ENCODE measurements around the gene ANXA3.

The ANXA3 gene

DNA sequence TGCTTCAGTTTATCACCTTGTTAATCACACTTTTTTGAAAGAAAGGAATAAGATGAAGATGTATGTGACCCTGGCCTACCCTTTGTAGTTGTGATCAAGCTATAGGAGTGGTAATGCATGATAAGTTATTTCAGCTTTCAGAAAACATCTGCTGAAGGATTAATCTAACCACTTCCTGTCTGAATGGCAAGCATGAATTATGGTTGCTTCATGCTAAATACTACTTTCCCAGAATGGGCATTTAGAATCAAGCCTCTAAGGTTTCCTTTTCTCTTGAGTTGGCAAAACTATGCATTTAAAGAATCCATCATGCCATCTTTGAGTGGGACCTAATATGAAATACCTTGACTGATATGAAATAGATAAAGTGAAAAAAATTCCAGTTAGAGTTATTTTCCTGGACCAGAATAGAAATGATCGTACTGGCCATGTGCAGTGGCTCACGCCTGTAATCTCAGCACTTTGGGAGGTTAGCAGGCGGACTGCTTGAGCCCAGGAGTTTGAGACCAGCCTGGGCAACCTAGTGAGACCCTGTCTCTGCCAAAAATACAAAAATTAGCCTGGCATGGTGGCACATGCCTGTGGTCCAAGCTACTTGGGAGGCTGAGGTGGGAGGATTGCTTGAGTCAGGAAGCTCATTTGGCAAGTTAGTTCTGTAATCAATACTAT lies 59.1 kb downstream of the ANXA3 start:
- DNase-seq = peak; percentile 74
- Histone ChIP-seq H3K27me3 (replicated peaks; ENCODE audit: insufficient read depth, low read length) (no peaks in the 10 kb centered on the region), H3K9me3 (replicated peaks; ENCODE audit: insufficient read depth, low read length) (no peaks in the 10 kb centered on the region), H3F3A (ENCODE audit: insufficient read depth, low read length) (peaks cover 18% of the 10 kb centered on the region), H3K4me3 (ENCODE audit: low read length) (no peak overlapping the region), H3K27ac (ENCODE audit: low read length) (no peak overlapping the region), H3K79me2 (ENCODE audit: low read length) (no peaks in the 10 kb centered on the region), H3K9me2 (replicated peaks; ENCODE audit: insufficient read depth, low read length) (no peaks in the 10 kb centered on the region), H3K4me2 (ENCODE audit: low read depth, low read length) (peak overlapping the region; percentile 35; the same call in 1 of the 2 replicates), H4K20me1 (ENCODE audit: insufficient read depth, low read length) (no peaks in the 10 kb centered on the region), H2AFZ (ENCODE audit: low read length) (no peak overlapping the region), H3K36me3 (replicated peaks; ENCODE audit: insufficient read depth, low read length) (no peaks in the 10 kb centered on the region), H3K4me1 (ENCODE audit: low read length) (peaks cover 47% of the 10 kb centered on the region), H3K9ac (ENCODE audit: low read length) (no peak overlapping the region)
- TF ChIP-seq, protein P1, sequence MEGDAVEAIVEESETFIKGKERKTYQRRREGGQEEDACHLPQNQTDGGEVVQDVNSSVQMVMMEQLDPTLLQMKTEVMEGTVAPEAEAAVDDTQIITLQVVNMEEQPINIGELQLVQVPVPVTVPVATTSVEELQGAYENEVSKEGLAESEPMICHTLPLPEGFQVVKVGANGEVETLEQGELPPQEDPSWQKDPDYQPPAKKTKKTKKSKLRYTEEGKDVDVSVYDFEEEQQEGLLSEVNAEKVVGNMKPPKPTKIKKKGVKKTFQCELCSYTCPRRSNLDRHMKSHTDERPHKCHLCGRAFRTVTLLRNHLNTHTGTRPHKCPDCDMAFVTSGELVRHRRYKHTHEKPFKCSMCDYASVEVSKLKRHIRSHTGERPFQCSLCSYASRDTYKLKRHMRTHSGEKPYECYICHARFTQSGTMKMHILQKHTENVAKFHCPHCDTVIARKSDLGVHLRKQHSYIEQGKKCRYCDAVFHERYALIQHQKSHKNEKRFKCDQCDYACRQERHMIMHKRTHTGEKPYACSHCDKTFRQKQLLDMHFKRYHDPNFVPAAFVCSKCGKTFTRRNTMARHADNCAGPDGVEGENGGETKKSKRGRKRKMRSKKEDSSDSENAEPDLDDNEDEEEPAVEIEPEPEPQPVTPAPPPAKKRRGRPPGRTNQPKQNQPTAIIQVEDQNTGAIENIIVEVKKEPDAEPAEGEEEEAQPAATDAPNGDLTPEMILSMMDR (IDR thresholded peaks at IDR 0.05; ENCODE audit: low read length) = no peak
- TF ChIP-seq EZH2 (optimal IDR thresholded peaks at IDR 0.05; ENCODE audit: low read depth, low read length) = no peak
- TF ChIP-seq EZH2phosphoT487 (IDR thresholded peaks at IDR 0.05; ENCODE audit: low read length) = no peak

DNA sequence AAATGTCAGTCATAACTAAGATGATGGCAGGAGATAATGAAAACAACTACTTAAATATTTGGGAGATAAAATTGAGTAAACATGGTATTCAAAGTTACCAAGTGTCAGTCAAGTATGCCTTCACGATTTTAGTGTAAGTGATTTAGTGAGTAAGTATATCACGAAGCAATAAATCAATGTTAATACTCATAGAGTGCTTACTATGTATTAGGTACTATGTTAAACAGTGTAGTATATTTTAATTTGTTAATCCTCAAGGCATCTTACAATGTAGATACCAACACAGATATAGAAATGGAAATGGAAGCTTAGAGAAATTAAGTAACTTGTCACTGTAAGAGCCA lies 59.6 kb downstream of the ANXA3 start:
- DNase-seq = no peak
- no peak overlapping the region for H3K27ac ChIP-seq (ENCODE audit: low read length)
- H4K20me1 ChIP-seq (ENCODE audit: insufficient read depth, low read length) = no peaks in the 10 kb centered on the region
- no peaks in the 10 kb centered on the region for H3K36me3 ChIP-seq (replicated peaks; ENCODE audit: insufficient read depth, low read length)
- no peak overlapping the region for H3K9ac ChIP-seq (ENCODE audit: low read length)
- H3K9me3 ChIP-seq (replicated peaks; ENCODE audit: insufficient read depth, low read length) = no peaks in the 10 kb centered on the region
- TF ChIP-seq, protein P1 (IDR thresholded peaks at IDR 0.05; ENCODE audit: low read length) = no peak
- TF ChIP-seq EZH2phosphoT487 (IDR thresholded peaks at IDR 0.05; ENCODE audit: low read length) = no peak
- TF ChIP-seq EZH2 (optimal IDR thresholded peaks at IDR 0.05; ENCODE audit: low read depth, low read length) = no peak
- H3K4me2 ChIP-seq (ENCODE audit: low read depth, low read length) = no peak overlapping the region
- H3K9me2 ChIP-seq (replicated peaks; ENCODE audit: insufficient read depth, low read length) = no peaks in the 10 kb centered on the region
- no peak overlapping the region for H3K4me3 ChIP-seq (ENCODE audit: low read length)
- no peak overlapping the region for H2AFZ ChIP-seq (ENCODE audit: low read length)
- peaks cover 18% of the 10 kb centered on the region for H3F3A ChIP-seq (ENCODE audit: insufficient read depth, low read length)
- H3K79me2 ChIP-seq (ENCODE audit: low read length) = no peaks in the 10 kb centered on the region
- no peaks in the 10 kb centered on the region for H3K27me3 ChIP-seq (replicated peaks; ENCODE audit: insufficient read depth, low read length)
- H3K4me1 ChIP-seq (ENCODE audit: low read length) = peaks cover 47% of the 10 kb centered on the region

DNA sequence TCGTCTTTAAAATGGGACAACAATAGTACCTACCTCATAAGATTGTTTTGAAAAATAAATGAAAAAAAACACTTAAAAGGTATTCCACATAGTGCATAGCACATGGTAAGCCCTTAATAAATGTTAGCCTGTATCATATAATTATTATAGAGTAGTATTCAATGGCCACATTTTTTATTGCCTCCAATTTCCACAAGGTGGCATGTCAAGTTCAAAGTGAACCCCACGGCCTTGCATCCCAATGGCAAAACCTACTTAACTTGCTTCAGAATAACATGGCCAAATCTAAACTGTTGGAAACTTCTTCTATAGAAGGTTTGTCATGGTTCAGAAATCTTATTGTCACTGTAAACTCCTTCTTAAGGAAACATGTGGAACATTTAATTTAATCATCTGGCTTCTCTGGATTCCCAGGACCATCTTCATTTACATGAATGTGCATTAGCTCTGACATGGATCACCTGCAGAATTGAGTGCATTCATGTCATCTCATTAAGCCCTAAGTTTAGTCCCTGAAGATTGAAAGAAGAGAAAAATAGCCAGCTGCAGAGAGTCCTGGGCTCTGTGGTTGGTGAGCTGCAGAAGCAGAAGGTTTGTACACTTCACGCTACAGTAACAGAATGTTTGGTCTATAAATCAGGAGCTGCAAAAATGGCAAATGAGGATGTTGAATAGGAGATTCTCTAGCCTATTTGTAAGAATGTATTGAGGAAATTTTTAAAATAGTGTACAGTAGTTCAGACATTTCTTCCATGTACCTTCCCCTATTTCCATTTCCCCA lies 61.0 kb downstream of the ANXA3 start:
- no peaks in the 10 kb centered on the region for H3K9me2 ChIP-seq (replicated peaks; ENCODE audit: insufficient read depth, low read length)
- peaks cover 18% of the 10 kb centered on the region for H3F3A ChIP-seq (ENCODE audit: insufficient read depth, low read length)
- no peak overlapping the region for H3K9ac ChIP-seq (ENCODE audit: low read length)
- peaks cover 47% of the 10 kb centered on the region for H3K4me1 ChIP-seq (ENCODE audit: low read length)
- no peaks in the 10 kb centered on the region for H3K27me3 ChIP-seq (replicated peaks; ENCODE audit: insufficient read depth, low read length)
- no peak overlapping the region for H3K27ac ChIP-seq (ENCODE audit: low read length)
- no peak overlapping the region for H3K4me3 ChIP-seq (ENCODE audit: low read length)
- peak overlapping the region; percentile 83 for H3K4me2 ChIP-seq (ENCODE audit: low read depth, low read length)
- DNase-seq = peak; percentile 63
- no peaks in the 10 kb centered on the region for H3K9me3 ChIP-seq (replicated peaks; ENCODE audit: insufficient read depth, low read length)
- no peak overlapping the region for H2AFZ ChIP-seq (ENCODE audit: low read length)
- TF ChIP-seq EZH2phosphoT487 (IDR thresholded peaks at IDR 0.05; ENCODE audit: low read length) = no peak
- TF ChIP-seq, protein P1 (IDR thresholded peaks at IDR 0.05; ENCODE audit: low read length) = peak; percentile 70
- no peaks in the 10 kb centered on the region for H3K36me3 ChIP-seq (replicated peaks; ENCODE audit: insufficient read depth, low read length)
- no peaks in the 10 kb centered on the region for H3K79me2 ChIP-seq (ENCODE audit: low read length)
- H4K20me1 ChIP-seq (ENCODE audit: insufficient read depth, low read length) = no peaks in the 10 kb centered on the region
